NCI-H2227 (cell line): ENCODE data around the gene CLRN1.
"Not testable (repeated sequence)": the region's sequence is repeated elsewhere in the genome, so short reads cannot be mapped to it uniquely, and the experiment has no call there.

Source experiments
- DNase-seq: peaks from one replicate; lab custom pipeline; 2025; ENCODE audit not compliant: unreplicated experiment; lab: John Stamatoyannopoulos, UW

The CLRN1 gene, protein sequence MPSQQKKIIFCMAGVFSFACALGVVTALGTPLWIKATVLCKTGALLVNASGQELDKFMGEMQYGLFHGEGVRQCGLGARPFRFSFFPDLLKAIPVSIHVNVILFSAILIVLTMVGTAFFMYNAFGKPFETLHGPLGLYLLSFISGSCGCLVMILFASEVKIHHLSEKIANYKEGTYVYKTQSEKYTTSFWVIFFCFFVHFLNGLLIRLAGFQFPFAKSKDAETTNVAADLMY

DNA sequence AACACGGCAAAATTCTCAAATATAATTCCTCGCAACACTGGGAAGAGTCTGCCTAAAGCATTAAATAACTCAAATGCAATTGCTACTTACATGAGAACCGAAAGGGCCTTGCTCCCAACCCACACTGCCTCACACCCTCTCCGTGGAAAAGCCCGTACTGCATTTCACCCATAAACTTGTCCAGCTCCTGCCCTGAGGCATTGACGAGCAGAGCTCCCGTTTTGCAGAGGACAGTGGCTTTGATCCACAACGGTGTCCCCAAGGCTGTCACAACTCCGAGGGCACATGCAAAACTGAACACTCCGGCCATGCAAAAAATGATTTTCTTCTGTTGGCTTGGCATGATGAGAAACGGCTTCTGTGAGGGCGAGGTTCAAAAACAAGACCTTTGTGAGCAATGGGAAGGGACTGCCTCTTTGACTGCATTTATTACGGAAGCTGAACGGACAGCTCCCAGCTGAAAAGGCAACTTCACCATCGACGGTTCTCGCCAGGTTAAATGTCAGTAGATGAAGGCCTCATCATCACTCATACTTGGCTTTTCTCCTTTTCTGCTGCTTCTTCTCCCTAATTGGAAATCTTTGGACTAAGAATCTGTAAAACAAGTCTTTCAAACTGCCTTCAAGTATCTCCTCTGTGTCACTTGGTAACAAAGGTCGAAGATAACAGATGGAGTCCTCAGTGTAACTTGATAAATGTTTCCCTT, at the start of gene CLRN1:
Gene CLRN1, minus strand, starts transcription at position 362 of the 706 bp plus-strand sequence. Its CDS starts 19 bp downstream, at position 343.
- DNase-seq, result no peak

DNA sequence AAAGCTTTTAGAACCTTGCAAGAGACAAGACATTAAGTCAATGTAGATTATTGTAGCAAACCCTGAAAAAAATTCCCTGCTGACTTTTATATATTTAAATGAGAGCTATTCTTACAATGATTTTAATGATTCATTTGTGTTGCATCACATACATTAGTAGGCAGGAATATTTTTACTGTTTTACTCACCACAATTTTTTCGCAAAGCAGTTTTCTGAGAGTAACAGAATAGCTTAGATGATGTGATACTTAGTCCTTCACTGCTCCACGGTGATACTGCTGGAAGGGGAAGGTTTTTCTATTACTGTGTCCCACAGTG, 43.9 kb upstream of the CLRN1 start:
- no peak for DNase-seq

DNA sequence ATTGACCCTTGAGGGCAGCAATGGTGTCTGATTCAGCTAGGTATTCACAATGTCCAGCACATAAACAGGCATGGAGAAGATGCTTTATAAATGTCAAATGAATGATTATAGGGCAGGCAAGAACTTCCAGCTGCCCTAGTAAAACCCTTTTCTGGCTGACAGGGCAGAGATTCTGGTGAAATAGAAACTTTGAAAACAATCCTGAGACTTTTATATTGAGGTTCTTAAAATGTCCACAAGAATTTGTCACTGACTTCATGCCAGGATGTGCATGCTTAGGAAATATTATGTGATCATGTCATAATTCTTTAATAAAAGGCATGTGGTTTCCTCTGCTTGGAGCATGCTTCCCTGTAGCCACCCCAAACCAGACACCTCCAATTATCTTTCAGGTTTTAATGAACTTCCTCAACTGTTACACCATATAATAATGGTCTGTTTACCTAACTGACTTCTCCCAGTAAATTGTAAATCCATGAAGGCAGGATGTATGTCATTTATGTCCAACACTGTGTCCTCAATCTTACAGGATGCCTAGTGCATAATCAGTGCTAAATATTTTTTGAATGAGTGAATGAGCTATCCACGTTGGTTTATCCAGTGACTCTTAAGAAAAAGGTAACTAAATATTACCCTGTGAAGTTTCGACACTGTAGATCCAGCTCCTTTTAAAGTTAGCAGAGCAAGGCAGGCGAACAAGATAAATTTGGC, 43.4 kb upstream of the CLRN1 start:
- DNase-seq, result no peak

DNA sequence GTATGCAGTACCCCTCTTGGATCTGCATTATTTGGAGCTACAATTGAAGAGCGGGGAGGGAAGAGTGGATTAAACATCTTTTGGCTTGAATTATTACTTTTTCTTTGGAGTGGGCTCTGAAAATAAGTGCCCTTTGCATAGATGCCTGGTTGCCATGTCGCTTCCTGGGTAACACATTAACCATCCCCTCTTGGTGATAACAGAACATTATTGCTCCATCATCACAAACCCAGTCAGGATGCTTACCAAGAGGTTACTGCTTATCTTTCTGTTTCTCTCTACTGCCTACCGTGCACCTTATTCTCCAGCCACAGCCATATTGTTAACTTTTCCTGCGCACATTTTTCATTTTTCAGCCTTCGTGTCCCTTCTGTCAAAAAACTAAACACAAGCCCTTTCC, 42.7 kb upstream of the CLRN1 start:
- no peak for DNase-seq

DNA sequence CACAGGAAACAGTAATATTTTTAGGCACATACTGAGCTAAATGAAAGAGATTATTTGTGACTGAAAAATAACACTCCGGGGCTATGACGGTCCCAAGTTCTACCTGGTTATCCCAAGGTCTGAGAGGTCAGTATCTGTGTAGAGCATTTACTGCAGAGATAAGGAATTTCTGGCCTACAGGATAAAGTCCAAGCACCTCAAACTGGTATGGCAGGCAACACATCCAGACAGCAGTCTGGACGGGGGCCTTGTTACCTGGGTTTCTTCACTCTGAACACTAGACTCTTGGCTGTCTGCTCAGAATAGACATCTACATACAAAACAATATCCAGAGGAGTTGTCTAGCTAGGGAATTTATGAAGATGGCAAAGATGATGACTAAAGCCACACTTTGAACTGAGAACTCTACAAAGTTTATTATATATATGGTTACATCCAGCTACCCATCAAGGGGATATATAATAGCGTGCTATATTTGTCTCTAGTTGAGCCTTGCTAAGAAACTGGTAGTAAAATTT, 42.0 kb upstream of the CLRN1 start:
- DNase-seq, result no peak

DNA sequence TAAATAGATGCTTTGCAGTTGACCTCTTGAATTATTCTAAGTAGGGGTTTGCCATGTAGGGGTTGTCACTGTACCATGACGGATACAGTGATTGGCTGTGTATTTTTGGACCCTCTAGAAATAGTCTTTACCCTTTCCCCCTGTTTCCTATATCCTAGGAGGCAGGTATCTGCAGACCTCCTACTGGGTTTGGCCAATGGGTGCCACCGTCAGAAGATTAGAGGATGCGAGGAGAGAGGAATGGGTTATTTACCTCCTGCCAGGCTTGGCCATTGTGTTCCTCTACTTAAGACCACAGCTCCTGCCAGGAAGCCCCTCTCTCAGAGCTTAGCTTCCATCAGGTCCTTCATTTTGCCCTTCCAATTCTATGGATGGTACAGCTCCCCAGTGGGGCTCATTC, 40.2 kb upstream of the CLRN1 start:
- DNase-seq, result no peak

DNA sequence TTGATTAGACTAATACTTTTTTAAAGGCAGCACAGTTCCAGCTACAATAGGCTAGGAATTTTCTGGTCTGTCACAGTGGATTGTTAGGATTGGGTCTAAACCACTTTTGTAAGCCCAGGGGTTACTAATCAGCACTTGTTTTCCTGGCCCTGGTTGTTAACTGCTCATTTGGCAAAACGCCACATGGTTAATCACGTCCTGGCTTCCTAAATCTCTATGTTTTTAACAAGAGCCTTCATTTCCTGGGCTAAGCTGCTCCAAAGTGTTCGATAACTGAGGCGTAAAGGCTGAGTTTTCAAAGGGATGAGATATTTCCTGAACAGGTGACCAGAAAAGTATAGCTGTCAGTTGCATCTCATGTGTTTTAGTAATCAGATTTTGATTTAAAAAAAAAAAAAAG, 38.9 kb upstream of the CLRN1 start:
- no peak for DNase-seq

DNA sequence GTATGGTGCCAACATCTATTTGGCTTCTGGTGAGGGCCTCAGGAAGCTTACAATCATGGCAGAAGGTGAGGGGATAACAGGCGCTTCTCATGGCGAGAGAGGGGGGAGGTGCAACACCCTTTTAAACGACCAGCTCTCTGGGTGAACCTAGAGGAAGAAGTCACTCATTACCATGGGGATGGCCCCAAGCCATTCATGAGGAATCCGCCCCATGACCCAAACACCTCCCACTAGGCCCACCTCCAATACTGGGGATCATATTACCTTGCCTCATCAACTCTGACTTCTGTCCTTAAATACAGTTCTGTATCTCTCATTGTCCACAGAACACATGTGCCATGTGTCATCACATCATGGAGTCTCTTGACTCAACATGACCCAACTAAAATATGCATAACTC, 37.5 kb upstream of the CLRN1 start:
- DNase-seq, result no peak

DNA sequence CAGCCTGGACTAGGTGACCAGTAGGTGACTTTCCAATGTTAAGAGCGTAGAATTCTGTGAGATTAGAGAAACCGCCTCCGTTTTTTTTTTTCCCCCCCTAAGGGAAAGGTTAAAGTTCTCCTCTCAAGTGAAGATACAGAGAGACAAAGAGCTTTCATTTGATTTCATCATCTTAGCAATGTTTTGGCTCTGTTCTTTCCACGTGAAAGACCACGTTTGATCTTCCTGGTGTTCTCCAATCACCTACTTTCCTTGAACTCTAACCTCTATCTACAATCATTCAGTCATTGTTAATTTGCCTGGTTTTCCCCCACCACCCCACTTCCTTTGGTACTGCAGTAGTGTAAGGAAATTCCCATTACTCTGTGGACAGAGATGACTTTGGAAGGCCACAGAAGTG, 36.9 kb upstream of the CLRN1 start:
- DNase-seq, result no peak

DNA sequence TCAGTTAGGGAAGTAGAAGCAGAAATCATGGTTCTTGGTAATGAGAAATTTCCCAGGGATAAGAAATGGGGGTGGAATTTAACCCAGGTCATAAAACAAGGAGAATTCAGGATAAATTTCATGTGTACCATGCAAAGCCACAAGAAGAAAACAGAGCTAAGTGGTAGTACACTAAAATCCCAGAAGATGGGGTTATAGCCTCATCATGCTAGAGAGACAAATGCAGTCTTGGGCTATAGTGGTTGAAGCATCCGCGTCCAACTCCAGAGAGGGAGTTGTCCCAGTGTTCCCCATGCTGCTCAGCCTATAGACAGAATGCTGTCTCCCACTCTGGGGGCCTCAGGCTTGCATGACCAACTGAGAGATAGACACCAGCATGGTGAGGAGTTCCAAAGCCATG, 36.2 kb upstream of the CLRN1 start:
- DNase-seq, result peak; percentile 16

DNA sequence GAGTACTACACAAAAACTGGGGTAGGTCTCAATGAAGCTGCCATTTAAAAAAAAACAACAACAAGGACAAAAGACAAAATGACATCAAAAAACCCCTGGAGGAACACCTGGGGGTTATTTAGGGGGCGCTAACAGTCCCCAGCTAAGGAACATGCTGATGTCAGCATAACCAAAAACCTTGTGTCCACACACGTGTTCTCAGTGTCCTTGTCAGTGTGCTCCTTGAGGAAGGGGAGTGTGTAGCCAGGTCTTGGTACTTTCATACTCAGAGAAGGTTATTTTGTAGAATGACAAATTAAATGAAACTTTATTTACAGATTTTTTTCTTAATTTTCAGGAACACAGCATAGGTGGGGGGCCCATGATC, 31.2 kb upstream of the CLRN1 start:
- DNase-seq, result no peak

DNA sequence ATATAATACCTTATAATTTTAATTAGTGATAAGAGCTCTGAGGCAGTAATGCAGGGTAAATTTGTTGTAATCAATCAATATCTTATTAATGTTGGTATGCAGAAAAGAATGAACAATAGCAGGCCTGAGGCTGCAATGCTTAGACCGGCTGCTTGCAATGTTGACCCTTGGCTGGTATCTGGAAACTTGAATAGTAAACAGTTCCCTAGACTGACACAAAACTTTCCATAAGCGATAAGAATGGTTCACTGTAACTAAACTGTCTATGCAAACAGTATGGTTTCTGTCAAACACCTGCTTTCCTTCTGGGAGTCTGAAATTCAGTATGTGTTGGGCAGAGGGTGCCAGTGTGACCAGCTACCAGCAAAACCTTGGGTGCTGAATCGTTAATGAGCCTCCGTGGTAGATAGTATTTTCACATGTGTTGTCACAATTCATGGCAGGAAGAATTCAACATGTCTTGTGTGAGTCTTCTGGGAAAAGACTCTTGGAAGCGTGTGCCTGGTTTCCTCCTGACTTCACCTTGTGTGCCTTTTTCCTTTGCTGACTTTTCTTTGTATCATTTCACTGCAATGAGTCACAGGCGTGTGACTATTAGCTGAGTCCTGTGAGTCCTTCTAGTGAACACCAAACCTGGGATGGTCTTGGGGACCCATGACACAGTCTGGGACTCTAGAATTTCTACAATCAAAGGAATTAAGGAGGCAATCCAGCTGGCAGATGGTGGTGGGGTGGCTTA, 30.7 kb upstream of the CLRN1 start:
- DNase-seq, result no peak

DNA sequence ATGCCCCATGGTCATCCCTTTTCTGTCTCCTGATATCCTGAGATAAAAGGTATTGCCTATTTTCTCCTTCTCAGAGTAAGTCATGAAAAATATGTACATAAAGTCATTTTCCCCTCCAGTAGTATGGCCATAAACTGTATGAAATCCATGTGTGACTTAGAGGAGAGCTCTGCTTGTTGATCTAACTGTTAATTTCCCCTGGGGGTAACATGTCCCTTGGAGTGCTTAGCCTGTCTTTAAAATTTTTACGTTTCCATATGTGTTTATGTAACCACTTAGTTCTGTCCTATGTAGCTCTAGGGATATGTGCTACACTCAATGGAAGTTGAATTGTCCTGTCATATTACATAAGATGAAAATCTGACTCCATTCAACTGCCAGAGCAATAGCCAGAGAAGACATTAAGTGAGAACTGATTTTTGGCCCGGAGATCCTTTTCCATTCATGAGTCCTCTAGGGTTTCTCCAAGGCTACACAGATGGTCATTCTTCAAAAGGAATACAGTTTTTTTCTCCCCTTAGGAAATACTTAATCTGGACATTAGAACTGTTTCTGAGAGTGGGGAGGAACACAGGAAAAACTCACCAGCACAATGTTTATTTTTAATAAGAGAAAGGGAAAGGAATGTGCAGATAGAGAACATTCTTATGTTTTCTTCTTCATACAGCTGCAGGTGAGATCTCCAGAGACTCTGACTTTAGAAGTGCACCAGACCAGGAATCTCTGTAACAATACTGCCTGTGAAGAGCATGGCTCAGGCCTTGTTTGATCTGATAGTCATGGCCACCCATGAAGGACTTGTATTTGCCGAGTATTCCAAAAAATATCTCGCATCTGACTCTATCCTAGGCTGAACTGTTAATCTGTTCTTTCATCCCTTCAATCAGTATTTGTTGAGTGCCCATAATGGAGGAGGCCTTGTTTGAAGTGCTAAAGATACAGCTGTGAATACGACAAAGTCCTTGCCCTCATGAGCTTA, 29.8 kb upstream of the CLRN1 start:
- no peak for DNase-seq

DNA sequence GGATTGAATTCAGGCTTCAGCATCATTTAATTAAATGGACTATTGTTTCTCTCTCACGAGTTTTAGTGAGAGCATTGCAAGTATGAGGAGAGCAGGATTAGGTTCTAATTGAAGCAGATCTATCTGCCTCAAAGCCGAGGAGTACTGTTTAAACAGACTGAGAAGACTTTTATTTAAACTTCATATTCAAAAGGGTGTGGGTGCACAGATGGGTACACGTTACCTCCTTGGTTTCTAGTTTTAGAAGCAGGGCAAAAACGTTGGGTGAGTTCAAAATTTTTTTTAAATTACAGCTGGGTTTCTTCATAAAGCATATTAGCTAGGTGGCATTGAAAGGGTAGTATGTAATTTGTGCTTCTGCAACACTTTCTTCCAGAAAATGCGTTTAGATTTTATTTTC, 26.5 kb upstream of the CLRN1 start:
- no peak for DNase-seq

DNA sequence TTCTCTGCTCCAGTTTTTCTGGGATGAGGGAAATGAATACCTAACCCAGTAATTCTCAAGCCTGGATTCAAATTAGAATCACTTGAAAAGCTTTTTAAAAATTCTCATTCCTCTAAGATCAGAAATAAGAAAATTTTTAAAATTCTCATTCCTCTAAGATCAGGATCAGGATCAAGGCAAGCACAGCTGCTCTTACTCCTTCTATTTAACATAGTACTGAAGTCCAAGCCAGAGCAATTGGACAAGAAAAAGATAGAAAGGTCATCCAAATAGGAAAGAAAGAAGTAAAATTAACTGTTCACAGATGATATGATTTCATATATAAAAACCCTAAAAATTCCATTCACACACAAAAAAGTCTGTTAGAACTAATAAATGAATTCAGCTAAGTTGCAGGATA, 24.2 kb upstream of the CLRN1 start:
- DNase-seq, result no peak

DNA sequence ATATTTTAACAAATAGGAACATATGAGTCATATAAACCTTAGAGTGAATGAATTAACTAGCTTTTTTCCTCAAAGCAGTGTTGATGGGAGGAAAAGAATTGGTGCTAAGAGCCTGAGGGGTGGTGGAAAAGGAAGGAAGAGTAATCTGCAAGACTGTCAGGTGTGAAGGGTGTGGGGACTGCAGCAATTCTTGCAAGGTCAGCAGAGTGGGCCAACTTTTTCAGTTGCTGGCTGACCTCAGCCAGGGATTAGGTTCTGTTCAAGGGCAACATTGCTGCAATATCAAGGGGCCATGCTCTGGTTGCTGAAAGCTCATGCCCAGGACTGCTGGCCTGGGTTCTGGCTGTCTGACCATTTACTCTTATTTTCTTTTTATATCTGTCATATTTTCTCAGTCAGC, 23.0 kb upstream of the CLRN1 start:
- DNase-seq, result no peak

DNA sequence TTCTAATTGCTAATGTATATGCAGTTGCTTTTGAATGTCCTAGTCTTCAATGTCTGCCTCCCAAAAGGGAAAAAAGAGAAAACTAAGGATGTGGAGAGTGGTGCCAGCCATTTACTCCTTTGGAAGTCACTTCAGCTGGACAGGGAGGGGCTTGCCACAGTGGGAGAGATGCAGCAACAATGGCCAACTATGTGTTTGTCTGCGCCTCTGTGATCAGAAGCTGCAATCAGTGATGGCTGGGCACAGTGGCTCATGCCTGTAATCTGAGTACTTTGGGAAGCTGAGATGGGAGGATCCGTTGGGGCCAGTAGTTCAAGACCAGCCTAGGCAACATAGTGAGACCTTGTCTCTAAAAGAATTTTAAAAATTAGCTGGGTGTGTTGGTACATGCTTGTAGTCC, 16.7 kb upstream of the CLRN1 start:
- no peak for DNase-seq

DNA sequence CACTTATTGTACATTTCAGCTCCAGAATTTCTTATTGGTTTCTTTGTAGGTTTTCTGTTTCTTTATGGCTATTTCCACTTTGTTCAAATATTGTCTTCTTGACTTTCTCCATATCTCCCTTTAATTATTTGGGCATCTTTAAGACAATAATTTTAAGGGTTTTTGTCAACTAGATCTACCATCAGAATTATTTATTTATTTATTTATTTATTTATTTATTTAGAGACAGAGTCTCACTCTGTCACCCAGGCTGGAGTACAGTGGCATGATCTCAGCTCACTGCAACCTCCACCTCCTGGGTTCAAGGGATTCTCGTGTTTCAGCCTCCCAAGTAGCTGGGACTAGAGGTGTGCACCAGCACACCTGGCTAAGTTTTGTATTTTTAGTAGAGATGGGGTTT, 15.9 kb upstream of the CLRN1 start:
- DNase-seq, result not testable (repeated sequence)

DNA sequence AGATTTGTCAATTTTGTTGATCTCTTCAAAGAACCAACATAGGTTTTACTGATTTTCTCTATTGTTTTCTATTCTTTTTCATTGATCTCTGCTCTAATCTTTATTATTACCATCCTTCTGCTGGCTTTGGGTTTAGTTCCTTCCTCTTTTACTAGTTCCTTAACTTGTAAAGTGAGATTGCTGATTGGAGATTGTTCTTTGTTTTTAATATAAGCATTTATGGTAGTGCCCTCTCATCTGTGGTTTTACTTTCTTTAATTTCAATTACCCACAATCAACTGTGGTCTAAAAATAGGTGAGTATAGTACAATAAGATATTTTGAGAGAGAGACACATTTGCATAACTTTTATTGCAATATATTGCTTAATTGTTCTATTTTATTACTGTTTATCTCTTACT, 13.2 kb upstream of the CLRN1 start:
- DNase-seq, result no peak

DNA sequence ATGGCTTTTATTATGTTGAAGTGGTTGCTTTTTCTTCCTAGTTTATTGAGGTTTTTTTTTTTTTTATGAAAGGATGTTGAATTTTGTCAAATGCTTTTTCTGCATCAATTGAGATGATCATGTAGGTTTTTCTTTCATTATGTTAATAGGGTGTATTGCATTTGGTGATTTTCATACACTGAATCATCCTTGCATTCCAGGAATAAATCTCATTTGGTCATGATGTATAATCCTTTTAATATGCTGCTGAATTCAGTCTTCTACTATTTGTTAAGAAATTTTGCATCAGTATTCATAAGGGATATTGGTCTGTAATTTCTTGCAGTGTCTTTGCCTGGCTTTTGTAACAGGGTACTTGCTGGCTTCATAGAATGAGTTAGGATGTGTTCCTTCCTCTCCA, 11.5 kb upstream of the CLRN1 start:
- no peak for DNase-seq
